Measurements from ENCODE around the gene SUN1.
"Not testable (repeated sequence)": the region's sequence is repeated elsewhere in the genome, so short reads cannot be mapped to it uniquely, and the experiment has no call there.

GRCh38 chr7:924042-924441, 91.8 kb downstream of the SUN1 start:
- TF ChIP-seq, protein P1, sequence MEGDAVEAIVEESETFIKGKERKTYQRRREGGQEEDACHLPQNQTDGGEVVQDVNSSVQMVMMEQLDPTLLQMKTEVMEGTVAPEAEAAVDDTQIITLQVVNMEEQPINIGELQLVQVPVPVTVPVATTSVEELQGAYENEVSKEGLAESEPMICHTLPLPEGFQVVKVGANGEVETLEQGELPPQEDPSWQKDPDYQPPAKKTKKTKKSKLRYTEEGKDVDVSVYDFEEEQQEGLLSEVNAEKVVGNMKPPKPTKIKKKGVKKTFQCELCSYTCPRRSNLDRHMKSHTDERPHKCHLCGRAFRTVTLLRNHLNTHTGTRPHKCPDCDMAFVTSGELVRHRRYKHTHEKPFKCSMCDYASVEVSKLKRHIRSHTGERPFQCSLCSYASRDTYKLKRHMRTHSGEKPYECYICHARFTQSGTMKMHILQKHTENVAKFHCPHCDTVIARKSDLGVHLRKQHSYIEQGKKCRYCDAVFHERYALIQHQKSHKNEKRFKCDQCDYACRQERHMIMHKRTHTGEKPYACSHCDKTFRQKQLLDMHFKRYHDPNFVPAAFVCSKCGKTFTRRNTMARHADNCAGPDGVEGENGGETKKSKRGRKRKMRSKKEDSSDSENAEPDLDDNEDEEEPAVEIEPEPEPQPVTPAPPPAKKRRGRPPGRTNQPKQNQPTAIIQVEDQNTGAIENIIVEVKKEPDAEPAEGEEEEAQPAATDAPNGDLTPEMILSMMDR (IDR thresholded peaks at IDR 0.05; ENCODE audit: low read depth, low read length), result not testable (repeated sequence)
- not testable (repeated sequence) for TF ChIP-seq POLR2A (IDR thresholded peaks at IDR 0.05; ENCODE audit: extremely low read depth, insufficient read length); MAX (IDR thresholded peaks at IDR 0.05; ENCODE audit: low read depth, low read length); MYC (IDR thresholded peaks at IDR 0.05; ENCODE audit: low read depth, low read length)

Measured in NB4 (cell line).